B cell (primary cell): ENCODE data around the gene TOMM7. TPM values are rescaled to one million over a fixed set of nuclear protein-coding genes. Genes with fewer than 3 reads are reported as not detected.

Source experiments
- ATAC-seq: fragments of 200-7000 bp; cut with Tn5 transposase; one replicate; pipeline ENCODE4 v1.10.0; 2021; ENCODE audit warnings: low read depth, mild to moderate bottlenecking, moderate number of reproducible peaks, moderate library complexity
- CTCF ChIA-PET: fragments of 350-600 bp; sonication (Branson Sonifier 250); formaldehyde crosslinking; loops from one replicate; lab custom pipeline; 2021; ENCODE audit warnings: antibody characterized with exemption, inconsistent platforms; lab: Charles Lee
- POLR2A ChIA-PET: fragments of 350-600 bp; sonication (Branson Sonifier 250); formaldehyde crosslinking; loops from one replicate; lab custom pipeline; 2021; ENCODE audit warnings: antibody characterized with exemption; lab: Charles Lee
- DNase-seq: peaks from one replicate; pipeline ENCODE4 v3.0.0; 2013
- H2AFZ ChIP-seq: 2 replicates; pipeline ENCODE4 v1.6.1; 2012; ENCODE audit warnings: mild to moderate bottlenecking, low read depth, low read length; ENCODE audit not compliant: insufficient read depth, poor library complexity, severe bottlenecking
- H3K27ac ChIP-seq, 2 donors: 1 replicate in 1 of 2; 2 replicates in 1 of 2; pipeline ENCODE4 v1.5.1; 2012 to 2013; ENCODE audit warnings: low read length in 2 of 2, mild to moderate bottlenecking in 2 of 2, moderate library complexity in 1 of 2
- H3K27me3 ChIP-seq, 4 experiments: fragments of 200-600 bp in 1 of 4; sonication (generic) in 1 of 4; replicated peaks in 1 of 4; 1 replicate in 2 of 4; 2 replicates in 2 of 4; pipeline versions ENCODE4 v1.6.1 to v1.7.0; 2013 to 2016; ENCODE audit warnings: low read length in 3 of 4, mild to moderate bottlenecking in 2 of 4, mixed read lengths in 1 of 4, moderate library complexity in 1 of 4; ENCODE audit not compliant: insufficient read depth in 4 of 4, control insufficient read depth in 3 of 4; ENCODE audit errors: control extremely low read depth in 1 of 4
- H3K36me3 ChIP-seq, 2 experiments: replicated peaks in 1 of 2; 1 replicate in 1 of 2; 2 replicates in 1 of 2; pipeline versions ENCODE4 v1.6.1 to v1.7.1; 2013; ENCODE audit warnings: low read length in 1 of 2; ENCODE audit not compliant: insufficient read depth in 2 of 2, control insufficient read depth in 1 of 2; ENCODE audit errors: control extremely low read depth in 1 of 2, extremely low read depth in 1 of 2
- H3K4me1 ChIP-seq, 2 donors: fragments of 200-600 bp in 1 of 2; sonication (generic) in 1 of 2; 1 replicate in 1 of 2; 2 replicates in 1 of 2; pipeline versions ENCODE4 v1.5.1 to v1.6.1; 2013 to 2017; ENCODE audit warnings: low read length in 2 of 2; ENCODE audit not compliant: control insufficient read depth in 2 of 2, insufficient read depth in 2 of 2
- H3K4me2 ChIP-seq: replicated peaks from 2 replicates; pipeline ENCODE3; 2012; ENCODE audit warnings: mild to moderate bottlenecking, low read depth, low read length; ENCODE audit not compliant: poor library complexity, severe bottlenecking
- H3K4me3 ChIP-seq, 5 experiments: fragments of 200-600 bp in 1 of 5; sonication (generic) in 1 of 5; 1 replicate in 3 of 5; 2 replicates in 2 of 5; pipeline versions ENCODE4 v1.5.1 to v1.7.0; 2011 to 2016; ENCODE audit warnings: low read length in 4 of 5, mild to moderate bottlenecking in 4 of 5, low read depth in 2 of 5, control low read depth in 1 of 5, moderate library complexity in 1 of 5; ENCODE audit not compliant: insufficient read depth in 1 of 5; ENCODE audit errors: control extremely low read depth in 1 of 5, extremely low read depth in 1 of 5
- H3K79me2 ChIP-seq: fragments of 200-600 bp; sonication (generic); one replicate; pipeline ENCODE4 v1.6.0; 2016; ENCODE audit warnings: low read length; ENCODE audit not compliant: control insufficient read depth, insufficient read depth
- H3K9ac ChIP-seq: fragments of 200-600 bp; sonication (generic); 2 replicates; pipeline ENCODE4 v1.6.1; 2017; ENCODE audit warnings: mild to moderate bottlenecking, low read length, moderate library complexity
- H3K9me3 ChIP-seq, 3 donors: one replicate each; pipeline versions ENCODE4 v1.6.1 to v1.7.1; 2013; ENCODE audit warnings: low read length in 2 of 3; ENCODE audit not compliant: control insufficient read depth in 2 of 3, insufficient read depth in 1 of 3; ENCODE audit errors: control extremely low read depth in 1 of 3
- H4K20me1 ChIP-seq: 2 replicates; pipeline ENCODE4 v1.6.0; 2012; ENCODE audit warnings: mild to moderate bottlenecking, low read length; ENCODE audit not compliant: insufficient read depth, control insufficient read depth, poor library complexity, severe bottlenecking
- H3K27ac Mint-ChIP-seq: one replicate; pipeline ENCODE4 v1.8.0; 2021; ENCODE audit warnings: mixed read lengths
- H3K27me3 Mint-ChIP-seq: one replicate; pipeline ENCODE4 v1.8.0; 2021; ENCODE audit warnings: mixed read lengths
- H3K4me1 Mint-ChIP-seq: one replicate; pipeline ENCODE4 v1.8.0; 2021; ENCODE audit warnings: mixed read lengths
- H3K4me3 Mint-ChIP-seq: one replicate; pipeline ENCODE4 v1.8.0; 2021; ENCODE audit warnings: mixed read lengths
- H3K9me3 Mint-ChIP-seq: one replicate; pipeline ENCODE4 v1.8.0; 2022; ENCODE audit warnings: mixed read lengths; ENCODE audit not compliant: insufficient read depth
- CTCF ChIP-seq: fragments of 200-600 bp; IDR thresholded peaks from one replicate; pipeline ENCODE4 v1.8.0; 2022; ENCODE audit warnings: antibody characterized with exemption, mild to moderate bottlenecking
- EZH2 ChIP-seq: IDR thresholded peaks from 2 replicates; pipeline ENCODE4 v1.6.1; 2012; ENCODE audit warnings: borderline replicate concordance, low read depth, mild to moderate bottlenecking, moderate library complexity, low read length; ENCODE audit not compliant: insufficient read depth, poor library complexity, severe bottlenecking
- WGBS: methylation state at CpG from one replicate; pipeline ENCODE4 v1.1.5; 2013; ENCODE audit warnings: missing lambda C conversion rate; ENCODE audit not compliant: insufficient coverage; 5-methylcytosine and 5-hydroxymethylcytosine counted together
- intact Hi-C: fragments of 100-400 bp; cut with micrococcal nuclease; formaldehyde crosslinking; loops from one replicate; pipeline ENCODE4 v1.10.0; 2022
- polyA plus RNA-seq: library from polyadenylated mRNA; depleted of rRNA; stranded (reverse); fragments of >200 nt; gene quantifications from 2 replicates; pipeline ENCODE4 v1.2.3, GENCODE V29; 2012
- total RNA-seq, 2 donors: library from RNA; stranded (reverse); fragments of 120-200 nt in 1 of 2; gene quantifications; 1 replicate in 1 of 2; 2 replicates in 1 of 2; pipeline versions ENCODE4 v1.2.3 to v1.2.4, GENCODE V29; 2013 to 2022

TOMM7 gene
- total and polyA plus RNA-seq, 2 donors (not counting 1 experiment from before 2014, with no cell fraction given), result 276 to 437 TPM

GRCh38 chr7:22863156-22863899 lies 40.7 kb upstream of the TOMM7 start:
- H3K9me3 ChIP-seq, result no peaks in the 10 kb centered on the region
- peaks cover 0 to 21% of the 10 kb centered on the region in 2 experiments for H3K36me3 ChIP-seq
- no peak overlapping the region for H3K4me2 ChIP-seq
- H3K4me1 ChIP-seq, result peaks cover 5% of the 10 kb centered on the region in 2 donors
- WGBS, result 98% methylated on average over 5 of the region's 8 CpGs
- Mint-ChIP-seq H3K27ac (no peak overlapping the region), H3K27me3 (no peaks in the 10 kb centered on the region), H3K4me1 (peaks cover 40% of the 10 kb centered on the region), H3K4me3 (no peak overlapping the region), H3K9me3 (no peaks in the 10 kb centered on the region)
- no peaks in the 10 kb centered on the region for H3K79me2 ChIP-seq
- no peak for TF ChIP-seq EZH2
- DNase-seq (no peak), ATAC-seq (no peak)
- no peak overlapping the region for H2AFZ ChIP-seq
- no peak overlapping the region for H3K27ac ChIP-seq
- H4K20me1 ChIP-seq, result no peaks in the 10 kb centered on the region
- intact Hi-C loops, result no loop called here
- no peak overlapping the region for H3K4me3 ChIP-seq
- ChIA-PET CTCF (no interaction called here), POLR2A (no interaction called here)
- no peaks in the 10 kb centered on the region for H3K27me3 ChIP-seq
- H3K9ac ChIP-seq, result no peak overlapping the region

GRCh38 chr7:22861576-22861975 lies 38.9 kb upstream of the TOMM7 start:
- intact Hi-C loops, result no loop called here
- WGBS, result 100% methylated on average over 1 of the region's 2 CpGs
- peaks cover 0 to 26% of the 10 kb centered on the region in 2 experiments for H3K36me3 ChIP-seq
- TF ChIP-seq CTCF (no peak), EZH2 (no peak)
- ChIA-PET CTCF (interaction anchor here (0.6 to 2.7 kb wide), 2 partner anchors 20 to 193 kb away, joined by 5 to 17 read pairs; no protein-coding TSS in a partner anchor), POLR2A (interaction anchor here (0.5 to 0.7 kb wide), 2 partner anchors 157 to 742 kb away, joined by 3 read pairs; no protein-coding TSS in a partner anchor)
- no peak overlapping the region for H2AFZ ChIP-seq
- no peak overlapping the region for H3K9ac ChIP-seq
- no peak overlapping the region for H3K4me3 ChIP-seq
- Mint-ChIP-seq H3K9me3 (no peaks in the 10 kb centered on the region), H3K4me1 (peaks cover 33% of the 10 kb centered on the region), H3K27me3 (no peaks in the 10 kb centered on the region), H3K27ac (no peak overlapping the region), H3K4me3 (no peak overlapping the region)
- no peak overlapping the region for H3K4me2 ChIP-seq
- ATAC-seq, result no peak
- no peaks in the 10 kb centered on the region for H3K9me3 ChIP-seq
- H4K20me1 ChIP-seq, result no peaks in the 10 kb centered on the region
- H3K27ac ChIP-seq, result no peak overlapping the region
- H3K27me3 ChIP-seq, result no peaks in the 10 kb centered on the region
- no peaks in the 10 kb centered on the region for H3K4me1 ChIP-seq
- no peak for DNase-seq
- no peaks in the 10 kb centered on the region for H3K79me2 ChIP-seq
